B cell (primary cell): ENCODE data around the gene LPO. TPM values are rescaled to one million over a fixed set of nuclear protein-coding genes. Genes with fewer than 3 reads are reported as not detected.

Experiments used
- ATAC-seq: fragments of 200-7000 bp; cut with Tn5 transposase; one replicate; pipeline ENCODE4 v1.10.0; 2021; ENCODE audit warnings: low read depth, mild to moderate bottlenecking, moderate number of reproducible peaks, moderate library complexity
- CTCF ChIA-PET: fragments of 350-600 bp; sonication (Branson Sonifier 250); formaldehyde crosslinking; loops from one replicate; lab custom pipeline; 2021; ENCODE audit warnings: antibody characterized with exemption, inconsistent platforms; lab: Charles Lee
- POLR2A ChIA-PET: fragments of 350-600 bp; sonication (Branson Sonifier 250); formaldehyde crosslinking; loops from one replicate; lab custom pipeline; 2021; ENCODE audit warnings: antibody characterized with exemption; lab: Charles Lee
- DNase-seq: peaks from one replicate; pipeline ENCODE4 v3.0.0; 2013
- H2AFZ ChIP-seq: 2 replicates; pipeline ENCODE4 v1.6.1; 2012; ENCODE audit warnings: mild to moderate bottlenecking, low read depth, low read length; ENCODE audit not compliant: insufficient read depth, poor library complexity, severe bottlenecking
- H3K27ac ChIP-seq, 2 donors: 1 replicate in 1 of 2; 2 replicates in 1 of 2; pipeline ENCODE4 v1.5.1; 2012 to 2013; ENCODE audit warnings: low read length in 2 of 2, mild to moderate bottlenecking in 2 of 2, moderate library complexity in 1 of 2
- H3K27me3 ChIP-seq, 4 experiments: fragments of 200-600 bp in 1 of 4; sonication (generic) in 1 of 4; replicated peaks in 1 of 4; 1 replicate in 2 of 4; 2 replicates in 2 of 4; pipeline versions ENCODE4 v1.6.1 to v1.7.0; 2013 to 2016; ENCODE audit warnings: low read length in 3 of 4, mild to moderate bottlenecking in 2 of 4, mixed read lengths in 1 of 4, moderate library complexity in 1 of 4; ENCODE audit not compliant: insufficient read depth in 4 of 4, control insufficient read depth in 3 of 4; ENCODE audit errors: control extremely low read depth in 1 of 4
- H3K36me3 ChIP-seq, 2 experiments: replicated peaks in 1 of 2; 1 replicate in 1 of 2; 2 replicates in 1 of 2; pipeline versions ENCODE4 v1.6.1 to v1.7.1; 2013; ENCODE audit warnings: low read length in 1 of 2; ENCODE audit not compliant: insufficient read depth in 2 of 2, control insufficient read depth in 1 of 2; ENCODE audit errors: control extremely low read depth in 1 of 2, extremely low read depth in 1 of 2
- H3K4me1 ChIP-seq, 2 donors: fragments of 200-600 bp in 1 of 2; sonication (generic) in 1 of 2; 1 replicate in 1 of 2; 2 replicates in 1 of 2; pipeline versions ENCODE4 v1.5.1 to v1.6.1; 2013 to 2017; ENCODE audit warnings: low read length in 2 of 2; ENCODE audit not compliant: control insufficient read depth in 2 of 2, insufficient read depth in 2 of 2
- H3K4me2 ChIP-seq: replicated peaks from 2 replicates; pipeline ENCODE3; 2012; ENCODE audit warnings: mild to moderate bottlenecking, low read depth, low read length; ENCODE audit not compliant: poor library complexity, severe bottlenecking
- H3K4me3 ChIP-seq, 5 experiments: fragments of 200-600 bp in 1 of 5; sonication (generic) in 1 of 5; 1 replicate in 3 of 5; 2 replicates in 2 of 5; pipeline versions ENCODE4 v1.5.1 to v1.7.0; 2011 to 2016; ENCODE audit warnings: low read length in 4 of 5, mild to moderate bottlenecking in 4 of 5, low read depth in 2 of 5, control low read depth in 1 of 5, moderate library complexity in 1 of 5; ENCODE audit not compliant: insufficient read depth in 1 of 5; ENCODE audit errors: control extremely low read depth in 1 of 5, extremely low read depth in 1 of 5
- H3K79me2 ChIP-seq: fragments of 200-600 bp; sonication (generic); one replicate; pipeline ENCODE4 v1.6.0; 2016; ENCODE audit warnings: low read length; ENCODE audit not compliant: control insufficient read depth, insufficient read depth
- H3K9ac ChIP-seq: fragments of 200-600 bp; sonication (generic); 2 replicates; pipeline ENCODE4 v1.6.1; 2017; ENCODE audit warnings: mild to moderate bottlenecking, low read length, moderate library complexity
- H3K9me3 ChIP-seq, 3 donors: one replicate each; pipeline versions ENCODE4 v1.6.1 to v1.7.1; 2013; ENCODE audit warnings: low read length in 2 of 3; ENCODE audit not compliant: control insufficient read depth in 2 of 3, insufficient read depth in 1 of 3; ENCODE audit errors: control extremely low read depth in 1 of 3
- H4K20me1 ChIP-seq: 2 replicates; pipeline ENCODE4 v1.6.0; 2012; ENCODE audit warnings: mild to moderate bottlenecking, low read length; ENCODE audit not compliant: insufficient read depth, control insufficient read depth, poor library complexity, severe bottlenecking
- H3K27ac Mint-ChIP-seq: one replicate; pipeline ENCODE4 v1.8.0; 2021; ENCODE audit warnings: mixed read lengths
- H3K27me3 Mint-ChIP-seq: one replicate; pipeline ENCODE4 v1.8.0; 2021; ENCODE audit warnings: mixed read lengths
- H3K4me1 Mint-ChIP-seq: one replicate; pipeline ENCODE4 v1.8.0; 2021; ENCODE audit warnings: mixed read lengths
- H3K4me3 Mint-ChIP-seq: one replicate; pipeline ENCODE4 v1.8.0; 2021; ENCODE audit warnings: mixed read lengths
- H3K9me3 Mint-ChIP-seq: one replicate; pipeline ENCODE4 v1.8.0; 2022; ENCODE audit warnings: mixed read lengths; ENCODE audit not compliant: insufficient read depth
- EZH2 ChIP-seq: IDR thresholded peaks from 2 replicates; pipeline ENCODE4 v1.6.1; 2012; ENCODE audit warnings: borderline replicate concordance, low read depth, mild to moderate bottlenecking, moderate library complexity, low read length; ENCODE audit not compliant: insufficient read depth, poor library complexity, severe bottlenecking
- WGBS: methylation state at CpG from one replicate; pipeline ENCODE4 v1.1.5; 2013; ENCODE audit warnings: missing lambda C conversion rate; ENCODE audit not compliant: insufficient coverage; 5-methylcytosine and 5-hydroxymethylcytosine counted together
- intact Hi-C: fragments of 100-400 bp; cut with micrococcal nuclease; formaldehyde crosslinking; loops from one replicate; pipeline ENCODE4 v1.10.0; 2022
- polyA plus RNA-seq: library from polyadenylated mRNA; depleted of rRNA; stranded (reverse); fragments of >200 nt; gene quantifications from 2 replicates; pipeline ENCODE4 v1.2.3, GENCODE V29; 2012
- total RNA-seq, 2 donors: library from RNA; stranded (reverse); fragments of 120-200 nt in 1 of 2; gene quantifications; 1 replicate in 1 of 2; 2 replicates in 1 of 2; pipeline versions ENCODE4 v1.2.3 to v1.2.4, GENCODE V29; 2013 to 2022
- TF ChIP-seq, protein P1 (sequence below): fragments of 200-600 bp; IDR thresholded peaks from one replicate; pipeline ENCODE4 v1.8.0; 2022; ENCODE audit warnings: antibody characterized with exemption, mild to moderate bottlenecking

LPO gene
- total and polyA plus RNA-seq, 2 donors (not counting 1 experiment from before 2014, with no cell fraction given) = not detected

GRCh38 chr17:58284613-58285421 is 46.4 kb downstream of the LPO start:
- no peaks in the 10 kb centered on the region for H4K20me1 ChIP-seq
- DNase-seq (no peak), ATAC-seq (no peak)
- Mint-ChIP-seq H3K4me1 (no peaks in the 10 kb centered on the region), H3K4me3 (no peak overlapping the region), H3K27ac (no peak overlapping the region), H3K9me3 (no peaks in the 10 kb centered on the region), H3K27me3 (peaks cover 31% of the 10 kb centered on the region)
- WGBS = 0% methylated on average over 2 of the region's 6 CpGs
- TF ChIP-seq EZH2 = no peak
- TF ChIP-seq, protein P1, sequence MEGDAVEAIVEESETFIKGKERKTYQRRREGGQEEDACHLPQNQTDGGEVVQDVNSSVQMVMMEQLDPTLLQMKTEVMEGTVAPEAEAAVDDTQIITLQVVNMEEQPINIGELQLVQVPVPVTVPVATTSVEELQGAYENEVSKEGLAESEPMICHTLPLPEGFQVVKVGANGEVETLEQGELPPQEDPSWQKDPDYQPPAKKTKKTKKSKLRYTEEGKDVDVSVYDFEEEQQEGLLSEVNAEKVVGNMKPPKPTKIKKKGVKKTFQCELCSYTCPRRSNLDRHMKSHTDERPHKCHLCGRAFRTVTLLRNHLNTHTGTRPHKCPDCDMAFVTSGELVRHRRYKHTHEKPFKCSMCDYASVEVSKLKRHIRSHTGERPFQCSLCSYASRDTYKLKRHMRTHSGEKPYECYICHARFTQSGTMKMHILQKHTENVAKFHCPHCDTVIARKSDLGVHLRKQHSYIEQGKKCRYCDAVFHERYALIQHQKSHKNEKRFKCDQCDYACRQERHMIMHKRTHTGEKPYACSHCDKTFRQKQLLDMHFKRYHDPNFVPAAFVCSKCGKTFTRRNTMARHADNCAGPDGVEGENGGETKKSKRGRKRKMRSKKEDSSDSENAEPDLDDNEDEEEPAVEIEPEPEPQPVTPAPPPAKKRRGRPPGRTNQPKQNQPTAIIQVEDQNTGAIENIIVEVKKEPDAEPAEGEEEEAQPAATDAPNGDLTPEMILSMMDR = no peak
- ChIA-PET CTCF (interaction anchor here (1.4 kb wide), 1 partner anchor 33 kb away, joined by 4 read pairs; no protein-coding TSS in a partner anchor), POLR2A (interaction anchor here (0.6 kb wide), 1 partner anchor 271 kb away, joined by 11 read pairs; no protein-coding TSS in a partner anchor)
- no peak overlapping the region for H3K9ac ChIP-seq
- intact Hi-C loops = no loop called here
- H3K4me3 ChIP-seq = no peak overlapping the region
- no peaks in the 10 kb centered on the region for H3K4me1 ChIP-seq
- H3K27me3 ChIP-seq = peaks cover 0 to 17% (median 1%) of the 10 kb centered on the region in 4 experiments
- H3K27ac ChIP-seq = no peak overlapping the region
- no peaks in the 10 kb centered on the region for H3K9me3 ChIP-seq
- H2AFZ ChIP-seq = no peak overlapping the region
- H3K4me2 ChIP-seq = no peak overlapping the region
- H3K36me3 ChIP-seq = no peaks in the 10 kb centered on the region
- no peaks in the 10 kb centered on the region for H3K79me2 ChIP-seq

- TF ChIP-seq EZH2 = no peak
- TF ChIP-seq, protein P1 = no peak
- no peak for DNase-seq
- Histone ChIP-seq H3K27ac (no peak overlapping the region), H3K4me3 (no peak overlapping the region), H4K20me1 (no peaks in the 10 kb centered on the region), H3K9ac (no peak overlapping the region), H3K79me2 (no peaks in the 10 kb centered on the region), H3K4me2 (no peak overlapping the region), H3K27me3 (peaks cover 0 to 12% (median 1%) of the 10 kb centered on the region in 4 experiments), H3K9me3 (no peaks in the 10 kb centered on the region), H3K4me1 (no peaks in the 10 kb centered on the region), H3K36me3 (no peaks in the 10 kb centered on the region), H2AFZ (no peak overlapping the region)
- H3K4me3 Mint-ChIP-seq = no peak overlapping the region
- H3K4me1 Mint-ChIP-seq = no peaks in the 10 kb centered on the region
- intact Hi-C loops = no loop called here
- no peak for ATAC-seq
- ChIA-PET CTCF (interaction anchor here (1.4 kb wide), 1 partner anchor 32 kb away, joined by 4 read pairs; no protein-coding TSS in a partner anchor), POLR2A (no interaction called here)
- no peaks in the 10 kb centered on the region for H3K9me3 Mint-ChIP-seq
- H3K27me3 Mint-ChIP-seq = peaks cover 33% of the 10 kb centered on the region
- no peak overlapping the region for H3K27ac Mint-ChIP-seq
- WGBS = no CpG with 5 or more reads among the region's 3 CpGs
Observed at GRCh38 chr17:58285422-58285810, 47.0 kb downstream of the LPO start.
